ENCODE results near the gene CDCA5.

The CDCA5 gene

GRCh38 chr11:65060913-65061408, 22.9 kb downstream of the CDCA5 start:
- TF ChIP-seq CTCF (IDR thresholded peaks at IDR 0.05; ENCODE audit: insufficient read depth, low read depth, low read length, missing control alignments), result no peak
- no peak for DNase-seq (ENCODE audit: low read depth)
- no peak overlapping the region for H3K4me3 ChIP-seq (ENCODE audit: low read depth, low read length)

- TF ChIP-seq CTCF (IDR thresholded peaks at IDR 0.05; ENCODE audit: insufficient read depth, low read depth, low read length, missing control alignments), result no peak
- peak; percentile 37 for DNase-seq (ENCODE audit: low read depth)
- H3K4me3 ChIP-seq (ENCODE audit: low read depth, low read length), result no peak overlapping the region
Measured at GRCh38 chr11:65059959-65060824, 23.6 kb downstream of the CDCA5 start.

GRCh38 chr11:65059523-65059922, 24.3 kb downstream of the CDCA5 start:
- H3K4me3 ChIP-seq (ENCODE audit: low read depth, low read length), result no peak overlapping the region
- DNase-seq (ENCODE audit: low read depth), result no peak
- TF ChIP-seq CTCF (IDR thresholded peaks at IDR 0.05; ENCODE audit: insufficient read depth, low read depth, low read length, missing control alignments), result no peak

- no peak for DNase-seq (ENCODE audit: low read depth)
- no peak for TF ChIP-seq CTCF (IDR thresholded peaks at IDR 0.05; ENCODE audit: insufficient read depth, low read depth, low read length, missing control alignments)
Measured at GRCh38 chr11:65058419-65059054, 25.3 kb downstream of the CDCA5 start, which contains the start of gene NAALADL1. Gene NAALADL1, minus strand, starts transcription at chr11:65058553. Its CDS starts 32 bp downstream, at chr11:65058521.

GRCh38 chr11:65058012-65058411, 25.8 kb downstream of the CDCA5 start:
- TF ChIP-seq CTCF (IDR thresholded peaks at IDR 0.05; ENCODE audit: insufficient read depth, low read depth, low read length, missing control alignments), result no peak
- DNase-seq (ENCODE audit: low read depth), result no peak
- no peak overlapping the region for H3K4me3 ChIP-seq (ENCODE audit: low read depth, low read length)

More at GRCh38 chr11:65058419-65059054, 25.3 kb downstream of the CDCA5 start, which contains the start of gene NAALADL1:
- no peak within 1 kb of the TSS for H3K4me3 ChIP-seq (ENCODE audit: low read depth, low read length)

- no peak for DNase-seq (ENCODE audit: low read depth)
- TF ChIP-seq CTCF (IDR thresholded peaks at IDR 0.05; ENCODE audit: insufficient read depth, low read depth, low read length, missing control alignments), result no peak
Measured at GRCh38 chr11:65057526-65057925, 26.3 kb downstream of the CDCA5 start.

More at GRCh38 chr11:65057526-65057925, 26.3 kb downstream of the CDCA5 start:
- no peak overlapping the region for H3K4me3 ChIP-seq (ENCODE audit: low read depth, low read length)

Measured in GM12865 (cell line).